Adrenal gland (tissue), 5 donors: ENCODE data around the gene IGSF5.
"Not testable (repeated sequence)": the region's sequence is repeated elsewhere in the genome, so short reads cannot be mapped to it uniquely, and the experiment has no call there.

ENCODE experiments used
- CTCF ChIP-seq, 6 experiments: fragments of 450-650 bp in 4 of 6; fragments of 200-600 bp in 2 of 6; sonication (generic) in 1 of 6; IDR thresholded peaks; 1 replicate in 5 of 6; 2 replicates in 1 of 6; pipeline versions ENCODE4 v1.5.1 to v1.8.0; 2016 to 2021; ENCODE audit warnings: antibody characterized with exemption in 6 of 6, mild to moderate bottlenecking in 2 of 6, moderate library complexity in 1 of 6
- POLR2A ChIP-seq, 2 donors: fragments of 450-650 bp; IDR thresholded peaks; one replicate each; pipeline ENCODE4 v1.6.1; 2017; ENCODE audit warnings: antibody characterized with exemption in 2 of 2, mild to moderate bottlenecking in 2 of 2, moderate library complexity in 1 of 2
- donor health status: DM: no; HTN: no; CAD: no.

GRCh38 chr21:39744883-39745282, at the start of gene IGSF5:
- TF ChIP-seq CTCF, POLR2A (IDR thresholded peaks at IDR 0.05): not testable (repeated sequence)
